ENCODE results near the gene ME1.
"Not testable (repeated sequence)": the region's sequence is repeated elsewhere in the genome, so short reads cannot be mapped to it uniquely, and the experiment has no call there.

ME1 gene

DNA sequence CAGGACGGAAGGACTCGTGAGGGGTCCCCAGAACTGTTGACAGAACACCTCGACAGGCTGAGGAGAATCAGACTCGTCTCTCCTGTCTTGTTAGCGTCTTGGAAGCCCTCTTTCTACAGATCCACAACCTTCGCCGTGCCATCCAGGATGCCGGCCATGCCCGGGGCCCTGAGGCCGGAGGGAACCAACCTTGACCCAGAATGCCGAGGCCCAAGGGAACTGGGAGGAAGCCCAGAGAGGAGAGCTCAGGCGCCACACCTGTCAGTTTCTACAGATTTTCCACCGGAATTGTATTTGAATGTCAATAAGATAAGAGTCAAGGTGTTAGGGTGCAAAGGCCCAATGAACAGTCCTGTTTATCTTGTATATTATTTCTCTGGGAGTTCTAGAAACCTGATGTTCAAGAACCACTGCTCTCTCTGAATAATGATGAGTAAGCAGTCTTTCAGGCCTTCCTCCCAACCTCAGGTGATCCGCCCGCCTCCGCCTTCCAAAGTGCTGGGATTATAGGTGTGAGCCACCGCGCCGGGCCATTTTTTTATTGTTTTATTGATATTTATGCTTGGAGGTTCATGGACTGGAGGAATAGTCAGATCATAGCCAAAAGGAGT lies 799 bp upstream of the ME1 start:
- no peak for DNase-seq

DNA sequence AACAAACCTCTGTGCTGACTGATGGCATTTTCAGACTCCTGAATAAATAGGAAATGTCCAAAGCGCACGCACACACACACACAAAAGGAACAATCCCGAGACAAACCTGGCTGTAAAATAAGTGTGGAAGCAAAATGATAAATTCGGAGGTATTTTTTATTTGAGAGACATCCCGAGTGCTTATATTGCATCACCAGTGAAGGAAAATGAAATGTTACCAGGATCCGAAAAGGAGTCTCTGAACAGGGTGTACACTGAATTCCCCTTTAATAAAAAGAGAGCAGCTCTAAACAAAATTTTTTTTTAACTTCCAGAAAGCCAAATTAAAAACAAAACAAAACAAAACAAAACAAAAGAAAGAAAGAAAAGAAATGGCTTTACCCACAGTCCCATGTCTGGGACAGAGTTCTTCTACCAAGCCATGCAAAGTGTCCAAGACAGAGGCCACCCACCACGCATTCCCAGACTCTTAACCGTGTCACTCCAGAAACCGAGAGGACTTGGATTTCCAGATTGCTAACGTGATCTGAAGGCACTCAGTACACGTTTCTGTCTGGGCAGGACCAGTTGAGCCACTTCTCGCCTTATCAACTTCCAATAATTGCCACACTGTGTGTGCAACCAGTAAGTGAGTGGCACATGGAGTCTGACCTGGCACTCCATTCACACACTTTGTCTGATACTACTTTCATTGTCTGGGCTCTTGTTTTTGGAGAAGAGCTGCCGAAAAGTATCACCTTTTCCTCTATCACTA lies 817 bp downstream of the ME1 start:
- no peak for DNase-seq

DNA sequence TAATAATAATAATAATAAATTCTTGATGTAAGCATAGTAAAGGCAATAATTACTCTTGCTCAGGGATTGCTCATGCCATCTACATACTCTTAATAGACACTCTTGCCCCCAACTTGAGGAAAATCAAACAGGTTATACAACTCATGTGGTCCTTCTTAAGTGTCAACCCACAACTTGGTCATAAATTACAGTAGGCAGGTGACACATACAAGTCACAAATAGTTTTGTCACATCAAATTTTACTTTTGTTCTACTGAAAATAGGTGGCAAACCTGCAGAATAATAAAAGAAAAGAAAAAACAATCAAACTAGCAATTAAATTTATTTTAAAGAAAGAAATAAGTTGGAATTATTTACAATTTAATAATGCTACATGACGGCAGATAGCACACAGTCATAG lies 1.6 kb downstream of the ME1 start:
- DNase-seq = no peak

DNA sequence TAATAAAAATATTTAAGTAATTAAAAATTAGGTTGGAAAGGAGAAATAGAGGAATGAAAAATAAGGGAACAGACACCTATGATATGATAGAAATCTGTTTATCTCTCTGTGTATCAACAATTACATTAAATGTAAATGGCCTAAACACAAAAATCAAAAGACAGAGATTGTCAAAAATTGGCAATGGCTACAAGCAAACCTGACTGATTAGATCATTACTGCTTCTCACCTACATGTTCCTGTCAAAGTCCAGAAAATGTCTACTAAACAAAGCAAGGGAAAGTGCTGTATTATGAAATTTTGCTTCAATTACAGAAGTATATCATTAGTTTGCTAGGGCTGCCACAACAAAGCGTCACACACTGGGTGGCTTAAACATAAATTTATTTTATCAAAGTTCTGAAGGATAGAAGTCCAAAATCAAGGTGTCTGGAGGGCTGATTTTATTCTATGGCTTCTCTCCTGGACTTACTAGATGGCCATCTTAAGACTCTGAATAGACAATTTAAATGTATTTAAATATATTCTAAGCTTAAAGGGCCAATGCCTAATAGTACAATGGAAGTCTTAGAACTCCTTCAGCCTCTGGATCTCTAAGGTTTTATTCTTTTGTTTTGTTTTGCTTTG lies 6.3 kb downstream of the ME1 start:
- no peak for DNase-seq

DNA sequence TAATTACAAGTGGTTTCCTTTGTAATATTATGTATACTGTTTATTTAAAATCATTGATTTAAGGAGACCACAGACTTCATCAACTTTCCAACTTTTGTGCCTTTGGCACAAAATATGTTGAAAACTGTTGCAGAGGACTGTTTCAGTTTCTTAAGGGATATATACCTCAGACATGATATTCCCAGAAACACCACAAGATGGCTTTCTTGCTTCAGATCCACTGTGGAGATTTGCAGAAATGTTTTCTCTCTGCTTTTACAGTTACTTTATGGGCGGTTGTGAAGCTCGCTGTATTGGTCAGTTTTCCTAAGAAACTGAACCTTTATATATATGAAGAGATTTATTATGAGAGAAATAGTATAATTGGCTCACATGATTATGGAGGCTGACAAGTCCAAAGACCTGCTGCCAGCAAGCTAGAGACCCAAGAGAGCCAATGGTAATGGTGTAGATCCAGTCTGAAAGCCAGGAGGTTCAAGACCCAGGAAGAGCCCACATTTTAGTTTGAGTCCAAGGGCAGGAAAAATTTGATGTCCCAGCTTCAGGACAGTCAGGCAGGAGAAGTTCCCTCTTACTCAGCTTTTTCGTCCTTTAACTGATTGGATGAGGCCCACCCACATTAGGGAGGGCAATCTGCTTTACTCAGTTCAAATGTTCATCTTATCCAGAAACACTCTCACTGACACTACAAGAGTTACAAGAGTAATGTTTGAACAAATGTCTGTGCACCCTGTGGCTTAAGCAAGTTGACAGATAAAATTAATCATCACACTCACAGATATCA lies 12.8 kb downstream of the ME1 start:
- no peak for DNase-seq

DNA sequence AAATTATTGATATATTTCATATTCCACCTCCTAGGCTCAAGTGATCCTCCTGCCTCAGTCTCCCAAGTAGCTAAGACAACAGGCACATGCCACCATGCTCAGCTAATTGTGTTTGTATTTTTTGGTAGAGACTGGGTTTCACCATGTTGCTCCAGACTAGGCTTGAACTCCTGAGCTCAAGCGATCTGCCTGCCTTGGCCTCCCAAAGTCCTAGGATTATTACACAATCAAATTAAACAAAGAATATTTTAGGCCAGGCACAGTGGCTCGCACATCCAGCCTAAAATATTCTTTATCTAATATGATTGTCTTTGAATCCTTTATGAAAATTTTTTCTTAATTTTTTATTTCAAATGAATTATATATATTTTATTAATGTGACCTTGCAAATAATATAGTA lies 17.8 kb downstream of the ME1 start:
- DNase-seq = no peak

DNA sequence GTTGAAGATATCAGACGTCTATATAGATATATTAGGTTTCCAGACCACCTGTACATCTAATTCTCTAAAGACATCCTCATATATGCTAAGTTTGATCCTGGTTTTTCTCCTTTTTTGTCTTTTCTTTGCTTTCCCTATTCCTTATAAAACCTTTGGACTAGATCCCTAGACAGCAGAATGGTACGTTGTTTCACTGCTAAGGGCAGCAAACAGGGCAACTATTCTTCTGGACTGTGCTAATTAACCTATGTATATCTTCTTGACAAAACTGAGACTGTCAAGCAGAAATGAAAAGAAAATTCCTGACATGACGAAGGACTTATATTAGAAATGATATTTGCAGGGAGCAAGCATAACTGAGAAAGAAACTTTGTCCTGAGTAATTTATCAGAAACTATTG lies 19.1 kb downstream of the ME1 start:
- no peak for DNase-seq

DNA sequence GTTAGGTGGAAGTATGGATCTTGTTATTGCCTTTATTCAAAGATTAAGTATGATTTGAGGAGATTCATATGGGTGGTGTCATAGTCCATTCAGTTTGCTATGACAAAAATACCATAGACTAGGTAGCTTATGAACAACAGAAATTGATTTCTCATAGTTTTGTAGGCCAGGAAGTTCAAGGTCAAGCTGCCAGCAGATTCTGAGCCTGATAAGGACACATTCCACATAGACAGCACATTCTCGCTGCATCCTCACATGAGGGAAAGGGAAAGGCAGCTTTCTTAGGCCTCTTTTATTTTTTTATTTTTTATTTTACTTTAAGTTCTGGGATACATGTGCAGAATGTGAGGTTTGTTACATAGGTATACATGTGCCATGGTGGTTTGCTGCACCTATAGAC lies 27.7 kb downstream of the ME1 start:
- DNase-seq = no peak

DNA sequence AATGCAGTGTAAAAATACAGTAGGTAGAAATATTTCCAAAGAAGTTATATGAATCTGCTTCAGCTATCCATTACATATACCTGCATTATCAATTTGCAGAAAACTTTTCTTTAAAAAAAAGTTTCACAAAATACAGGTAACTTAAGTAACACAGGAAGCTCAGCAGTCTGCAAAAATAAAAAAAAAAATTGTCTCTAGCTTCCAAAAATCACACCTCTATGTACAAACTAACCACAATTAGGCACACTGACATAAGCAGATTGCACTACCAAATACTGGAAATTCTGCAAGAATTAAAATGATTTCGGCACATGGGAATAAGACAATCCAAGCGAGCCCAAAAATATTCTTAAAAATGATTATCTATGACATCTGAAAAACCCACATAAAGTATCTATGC lies 41.2 kb downstream of the ME1 start:
- no peak for DNase-seq

DNA sequence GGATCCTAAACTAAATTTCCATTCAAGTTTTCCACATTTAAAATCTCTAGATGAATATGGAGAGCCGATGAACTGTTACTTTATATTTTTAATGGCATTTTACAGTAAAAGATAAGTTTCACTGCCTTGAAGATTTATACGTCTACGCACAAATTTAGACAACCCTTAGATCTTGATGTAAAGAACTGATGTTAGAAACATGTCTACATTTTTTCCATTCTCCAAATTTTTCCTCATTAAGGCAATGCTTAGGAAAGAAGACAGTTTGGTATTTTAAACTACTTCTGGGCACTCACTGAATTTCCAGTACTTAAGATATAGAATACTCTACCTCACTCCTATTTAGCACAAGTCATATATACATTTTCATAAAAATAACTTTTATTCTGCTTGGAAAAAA lies 45.4 kb downstream of the ME1 start:
- no peak for DNase-seq

DNA sequence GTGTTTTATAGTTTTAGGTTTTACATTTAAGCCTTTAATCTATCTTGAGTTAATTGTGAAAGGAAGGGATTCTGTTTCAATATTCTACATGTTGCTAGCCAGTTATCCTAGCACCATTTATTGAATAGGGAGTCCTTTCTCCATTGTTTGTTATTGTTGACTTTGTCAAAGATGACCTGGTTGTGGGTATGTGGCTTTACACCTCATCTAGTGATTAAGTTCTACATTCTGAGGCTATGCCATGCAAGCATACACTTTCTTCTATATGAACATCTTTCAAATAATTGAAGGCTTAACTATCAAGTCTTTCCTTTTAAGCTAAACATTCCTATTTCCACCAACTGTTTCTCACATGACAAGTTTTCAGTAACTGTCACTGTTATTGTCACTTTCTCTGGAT lies 46.1 kb downstream of the ME1 start:
- DNase-seq = no peak

DNA sequence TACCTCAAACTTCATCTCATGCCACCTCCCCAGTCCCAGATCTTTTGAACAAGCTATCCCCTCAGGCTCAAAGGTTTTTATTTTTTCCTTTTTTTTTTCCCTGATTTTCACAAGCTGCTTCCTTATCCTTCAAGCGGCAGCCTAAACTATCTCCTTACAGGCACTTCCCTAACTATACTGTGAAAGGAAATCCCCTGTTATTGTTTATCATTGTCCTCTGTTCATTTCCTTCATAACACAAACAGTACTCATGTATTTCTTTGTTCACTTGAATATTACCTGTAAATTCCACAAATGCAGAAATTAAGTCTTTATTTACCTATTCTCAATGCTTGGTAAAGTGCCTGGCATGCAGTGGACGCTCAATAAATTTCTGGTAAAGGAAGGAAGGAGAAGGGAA lies 48.9 kb downstream of the ME1 start:
- no peak for DNase-seq

DNA sequence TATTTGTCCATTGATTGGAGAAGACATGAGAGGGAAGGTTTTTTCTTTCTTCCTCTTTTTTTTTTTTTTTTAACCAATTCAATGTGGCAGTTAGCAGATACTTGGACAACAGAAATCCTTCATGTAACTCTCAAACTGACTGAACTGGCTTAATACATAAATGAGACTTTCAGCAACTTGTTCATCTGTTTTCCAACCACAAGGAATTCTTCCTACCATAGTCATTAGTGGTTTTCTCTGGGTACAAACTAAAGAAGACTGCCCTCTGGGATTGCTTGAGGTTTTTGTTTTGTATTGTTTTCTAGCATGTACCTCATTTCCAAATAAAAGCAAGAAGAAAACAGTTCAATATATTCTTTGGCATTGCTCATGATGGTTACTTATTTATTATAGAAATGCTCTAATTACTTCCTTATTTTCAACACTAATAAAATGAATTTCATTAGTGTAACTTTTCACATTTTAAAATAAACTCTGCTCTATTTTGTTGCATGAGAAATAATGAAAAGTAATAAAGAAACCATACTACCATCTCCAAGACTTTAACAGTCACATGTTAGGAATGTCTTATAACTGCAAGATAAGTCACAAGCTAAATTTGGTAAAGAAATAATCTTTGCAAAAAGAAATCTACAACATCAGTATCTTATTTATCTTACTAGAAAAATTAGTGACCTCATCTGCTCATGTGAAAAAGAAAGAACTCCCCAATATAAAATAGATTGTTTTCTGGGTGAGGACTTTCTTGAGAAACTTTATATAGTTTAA lies 52.0 kb downstream of the ME1 start:
- no peak for DNase-seq

DNA sequence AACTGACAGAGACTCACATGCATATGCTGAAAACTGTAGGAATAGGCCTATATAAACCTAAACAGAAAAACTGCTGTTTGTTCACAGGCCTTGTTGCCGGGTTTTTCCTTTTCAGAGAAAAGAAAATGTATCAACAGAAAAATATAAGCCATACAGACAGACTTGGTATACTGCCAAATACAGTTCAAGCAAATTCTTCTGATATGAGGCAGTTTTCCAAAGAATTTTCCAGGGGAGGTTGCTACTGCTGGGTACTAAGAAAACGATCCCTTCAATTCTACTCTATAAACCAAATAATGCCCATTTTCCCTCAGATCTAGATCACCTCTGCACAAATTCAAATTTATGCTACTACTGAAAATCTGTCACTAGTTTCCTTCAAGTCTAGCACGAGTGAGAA lies 59.4 kb downstream of the ME1 start:
- DNase-seq = no peak

DNA sequence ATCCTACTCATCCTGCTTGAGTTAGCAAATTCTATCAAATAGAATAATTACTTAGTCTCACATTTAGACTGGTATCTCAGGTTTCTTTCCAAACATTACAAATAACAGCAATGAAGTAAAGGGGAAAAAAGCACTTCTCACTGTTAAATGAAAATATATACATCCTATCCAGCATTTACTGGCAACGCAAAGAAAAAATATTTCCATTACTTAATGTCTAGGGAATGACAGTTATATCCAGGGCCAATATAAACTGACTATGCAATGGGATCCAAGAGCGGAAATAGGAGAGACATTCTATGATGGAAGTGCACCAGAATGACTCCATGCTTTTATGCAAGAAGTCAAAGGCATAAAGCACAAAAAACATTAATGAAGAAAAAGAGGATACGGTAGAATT lies 60.3 kb downstream of the ME1 start:
- no peak for DNase-seq

DNA sequence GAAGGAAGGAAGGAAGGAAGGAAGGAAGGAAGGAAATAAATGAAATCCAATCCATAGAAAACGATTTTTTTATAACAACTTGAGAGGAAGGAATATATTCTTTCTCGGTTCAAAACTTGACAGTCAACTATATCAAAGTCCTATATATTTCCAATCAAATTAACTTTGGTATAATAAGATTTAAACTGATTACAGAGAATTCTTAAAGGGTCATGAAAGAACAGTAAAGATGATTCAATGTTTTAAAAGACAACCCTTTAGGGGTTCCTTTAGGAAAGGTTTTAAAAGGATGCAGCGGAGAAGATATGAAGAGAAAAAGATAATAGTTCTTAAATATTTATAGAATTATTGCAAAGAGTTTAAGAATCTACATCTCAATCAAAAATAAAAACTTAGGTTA lies 61.2 kb downstream of the ME1 start:
- DNase-seq = no peak

DNA sequence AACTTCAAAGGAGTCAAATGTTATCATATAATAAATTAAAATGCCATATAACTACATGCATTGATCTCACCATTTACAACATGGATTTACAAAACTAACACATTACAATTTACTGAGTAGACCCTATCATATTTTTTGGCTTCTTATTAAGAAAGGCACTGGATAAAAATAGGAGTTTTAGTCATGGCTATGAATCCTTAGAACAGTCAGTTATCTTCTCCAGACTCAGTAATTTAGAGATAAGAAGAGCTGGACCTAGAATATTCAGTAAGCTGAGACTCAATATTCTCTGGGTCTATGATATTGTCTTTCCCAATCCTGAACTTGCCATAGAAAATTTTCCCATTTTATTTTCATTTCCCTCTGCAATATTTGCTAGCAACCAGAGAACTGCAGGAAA lies 62.3 kb downstream of the ME1 start:
- no peak for DNase-seq

DNA sequence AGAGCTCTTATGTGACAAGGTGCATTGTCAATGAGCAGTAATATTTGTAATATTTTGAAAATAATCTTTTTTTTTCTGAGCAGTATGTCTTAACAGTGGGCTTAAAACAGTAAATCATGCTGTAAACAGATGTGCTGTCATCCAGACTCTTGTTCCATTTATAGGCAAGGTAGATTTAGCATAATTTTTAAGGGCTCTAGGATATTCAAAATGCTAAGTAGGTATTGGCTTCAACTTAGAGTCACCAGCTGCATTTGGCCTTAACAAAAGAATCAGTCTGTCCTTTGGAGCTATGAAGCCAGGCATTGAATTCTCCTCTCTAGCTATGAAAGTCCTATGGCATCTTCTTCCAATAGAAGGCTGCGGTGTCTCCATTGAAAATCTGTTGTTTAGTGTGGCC lies 63.7 kb downstream of the ME1 start:
- no peak for DNase-seq

DNA sequence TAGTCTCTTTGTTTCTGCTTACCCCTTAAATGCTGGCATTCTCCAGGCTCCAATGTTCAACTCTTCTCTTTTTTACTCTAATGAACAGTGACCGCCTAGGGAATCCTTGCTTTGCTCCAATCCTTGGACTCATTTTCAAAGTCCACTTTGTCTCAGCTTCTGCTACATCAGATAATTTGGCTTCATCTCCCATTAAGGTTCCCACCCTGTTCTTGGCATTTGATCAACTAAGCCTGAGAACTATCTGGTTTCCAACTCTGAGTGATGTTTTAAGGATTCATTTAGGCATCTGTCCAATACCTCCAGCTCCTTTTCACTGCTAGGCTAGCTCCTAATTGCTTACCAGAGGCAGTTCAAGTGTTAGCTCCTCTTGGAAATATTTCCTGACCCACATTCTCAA lies 64.9 kb downstream of the ME1 start:
- DNase-seq = no peak

DNA sequence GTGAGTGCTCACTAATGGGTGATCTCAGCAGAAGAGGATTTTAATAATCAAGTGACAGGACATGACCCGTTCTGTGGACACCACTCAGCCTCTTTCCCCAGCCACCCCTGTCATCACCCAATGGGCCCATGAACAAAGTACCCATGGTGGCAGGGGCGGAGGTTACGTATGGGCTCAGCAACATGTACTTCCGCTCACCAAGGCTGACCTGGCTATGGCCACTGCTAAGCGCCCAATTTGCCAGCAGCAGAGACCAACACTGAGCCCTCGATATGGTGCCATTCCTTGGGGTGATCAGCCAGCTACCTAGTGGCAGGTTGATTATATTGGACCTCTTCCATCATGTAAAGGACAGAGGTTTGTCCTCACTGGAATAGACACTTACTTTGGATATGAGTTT lies 68.5 kb downstream of the ME1 start:
- not testable (repeated sequence) for DNase-seq

DNA sequence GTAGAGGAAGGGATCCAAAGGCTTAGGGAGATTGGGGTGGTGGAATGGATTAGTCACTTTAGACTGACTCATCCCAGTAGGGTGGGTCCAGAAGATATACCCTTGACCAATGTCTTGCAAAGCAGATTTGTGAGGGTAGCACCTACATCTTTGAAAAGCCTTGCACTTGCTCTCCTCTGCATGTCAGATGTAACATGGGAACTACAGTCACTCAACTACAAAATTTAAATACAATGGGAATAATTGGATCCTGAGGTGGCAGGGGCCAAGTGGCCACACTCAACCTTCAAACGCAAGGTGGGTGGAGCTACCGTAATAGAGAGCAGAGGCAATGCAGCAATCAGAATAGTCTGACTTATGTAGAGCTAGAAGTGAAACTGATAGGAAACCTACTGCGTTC lies 71.2 kb downstream of the ME1 start:
- no peak for DNase-seq

DNA sequence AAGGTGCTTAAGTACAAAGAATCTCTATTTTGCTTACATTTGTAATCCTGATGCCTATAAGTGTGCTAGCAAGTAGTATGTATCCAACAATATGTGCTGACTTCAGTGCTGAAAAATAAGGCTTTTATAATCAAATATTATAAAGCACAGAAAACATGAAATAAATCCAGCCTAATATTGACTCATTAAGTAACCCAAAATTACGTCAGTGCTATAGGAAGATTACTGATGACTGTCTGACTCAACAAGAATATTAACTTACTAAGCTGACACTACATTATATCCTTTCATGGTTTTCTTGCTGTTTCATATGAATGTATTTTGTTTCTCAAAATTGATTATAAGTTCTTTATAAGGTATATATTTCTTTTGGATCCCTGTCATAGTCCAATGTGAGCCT lies 76.1 kb downstream of the ME1 start:
- DNase-seq = no peak

DNA sequence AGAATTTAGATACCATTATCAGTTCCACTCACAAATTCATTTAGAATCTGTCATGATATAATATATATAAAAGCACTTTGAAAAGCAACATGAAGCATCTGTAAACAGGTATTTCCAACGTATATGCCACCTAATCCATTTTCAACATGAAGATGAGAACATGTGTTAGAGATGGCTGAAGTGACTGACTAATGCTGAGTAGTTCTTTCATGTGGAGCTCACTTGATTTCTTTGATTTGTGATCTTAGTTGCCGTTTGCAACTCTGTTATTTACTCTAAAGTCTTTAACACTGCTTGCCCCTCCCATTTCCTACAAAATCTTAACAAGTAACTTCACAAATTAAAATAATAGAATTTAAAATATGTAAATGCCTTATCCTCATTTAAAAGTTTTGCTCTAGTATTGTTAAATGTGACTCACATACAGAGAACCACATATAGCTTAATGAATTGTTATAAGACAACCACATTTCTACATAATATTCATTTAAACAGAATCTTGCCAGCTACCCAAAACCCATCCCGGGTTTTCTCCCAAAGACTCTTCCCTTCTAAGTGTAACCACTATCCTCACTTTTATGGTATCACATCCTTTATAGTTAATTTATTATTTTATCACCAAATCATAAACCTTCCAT lies 78.3 kb downstream of the ME1 start:
- DNase-seq = no peak
